Measurements from ENCODE around the gene KERA. TPM values are rescaled to one million over a fixed set of nuclear protein-coding genes. Genes with fewer than 3 reads are reported as not detected.

KERA gene
- total and polyA plus RNA-seq, 9 of the 15 experiments (the other 6 are each of a cell fraction or from before 2014, with no cell fraction given): not detected

DNA sequence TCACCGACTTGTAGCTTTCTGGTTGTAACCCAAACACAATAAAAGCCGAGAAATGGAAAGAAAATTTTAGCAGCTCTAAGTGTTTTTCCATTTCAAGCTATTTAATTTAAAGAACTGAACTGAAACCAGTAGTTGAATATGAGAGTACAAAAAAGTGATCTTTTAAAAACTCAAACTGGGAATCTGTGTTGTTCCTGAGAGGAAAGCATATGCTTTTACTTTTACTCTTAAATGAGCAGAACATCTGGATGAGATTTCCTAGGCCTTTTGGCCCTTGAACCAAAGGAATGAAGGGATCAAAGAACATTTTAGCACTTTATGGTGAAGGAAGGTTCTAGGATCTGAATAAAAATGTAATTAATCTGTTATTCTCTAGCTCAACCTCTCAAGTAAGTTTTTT is 1.3 kb downstream of the KERA start:
- ATAC-seq (no peak), FAIRE-seq (no peak), DNase-seq (ENCODE audit: extremely low read depth in 1 of 4, low spot score in 3 of 4) (no peak)
- CTCF ChIA-PET (ENCODE audit: low intra/inter-chr PET ratio): no interaction called here
- POLR2A ChIA-PET: interaction anchor here (1.1 kb wide), 1 partner anchor 9 kb away, joined by 3 read pairs; no protein-coding TSS in a partner anchor
- 0 out of 2 replicates have a peak, but pooled peaks cover 2% of the 10 kb centered on the region for H3K9me3 ChIP-seq (replicated peaks; ENCODE audit: control insufficient read depth, insufficient read depth, low read depth, low read length)
- no peak overlapping the region for H3K4me2 ChIP-seq (ENCODE audit: insufficient read depth, low read length)
- no TSS peak for BruUV-seq (replicated peaks)
- in situ Hi-C loops (cut with MboI) (no loop called here), intact Hi-C loops (cut with micrococcal nuclease) (no loop called here)
- H3K79me2 ChIP-seq (ENCODE audit: control insufficient read depth, insufficient read depth, low read length): no peaks in the 10 kb centered on the region
- no peaks in the 10 kb centered on the region for H3K9me1 ChIP-seq (ENCODE audit: control insufficient read depth, insufficient read depth, low read length)
- WGBS (ENCODE audit: insufficient coverage, low coverage, missing lambda C conversion rate): 0% methylated on average over 2 of the region's 2 CpGs
- no peak for TF ChIP-seq MAFF (IDR thresholded peaks at IDR 0.05; ENCODE audit: low read length)
- TF ChIP-seq TCF3 (CRISPR knock-in tag; IDR thresholded peaks at IDR 0.05): no peak
- no peak for TF ChIP-seq MCM2 (IDR thresholded peaks at IDR 0.05; ENCODE audit: low read depth)
- TF ChIP-seq ZNF197 (CRISPR knock-in tag; IDR thresholded peaks at IDR 0.05; ENCODE audit: low read depth): no peak
- no peaks in the 10 kb centered on the region for H3K27me3 ChIP-seq (ENCODE audit: control insufficient read depth in 2 of 2, insufficient read depth in 2 of 2, low read length in 2 of 2)
- no peaks in the 10 kb centered on the region for H3K36me3 ChIP-seq (ENCODE audit: control insufficient read depth, insufficient read depth, low read length)
- H4K20me1 ChIP-seq (replicated peaks; ENCODE audit: control insufficient read depth, insufficient read depth, low read length): no peaks in the 10 kb centered on the region
- no peak overlapping the region for H3K27ac ChIP-seq (ENCODE audit: extremely low read depth, low read depth, low read length)
- H3K9ac ChIP-seq (ENCODE audit: insufficient read depth in 1 of 2, low read depth in 2 of 2, low read length in 2 of 2): no peak overlapping the region
- H3K4me1 ChIP-seq (replicated peaks in 1 of 2; ENCODE audit: control insufficient read depth in 2 of 2, insufficient read depth in 2 of 2, low read length in 2 of 2): no peaks in the 10 kb centered on the region
- H3K4me3 ChIP-seq: no peak overlapping the region
- H2AFZ ChIP-seq (ENCODE audit: low read depth, low read length): no peak overlapping the region

DNA sequence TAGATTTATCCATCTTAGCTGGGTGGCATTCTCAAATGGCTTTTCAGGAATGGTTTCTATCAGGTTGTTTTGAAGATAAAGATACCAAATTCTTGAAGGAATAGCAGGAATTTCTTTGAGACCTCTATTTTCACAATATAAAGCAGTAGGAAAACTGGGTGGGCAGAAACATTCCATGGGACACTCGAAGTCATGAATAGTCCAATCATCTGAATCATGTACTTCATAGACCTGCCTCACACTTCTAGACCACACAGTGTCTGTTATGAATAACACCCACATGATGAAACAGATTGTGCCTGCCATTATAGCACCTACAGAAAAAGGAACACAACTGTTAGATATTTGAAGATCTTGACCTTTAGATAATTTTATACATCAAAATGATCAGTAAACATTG is 1.8 kb downstream of the KERA start:
- 0% methylated on average over 1 of the region's 1 CpG for WGBS (ENCODE audit: insufficient coverage, low coverage, missing lambda C conversion rate)
- Histone ChIP-seq H3K4me3 (no peak overlapping the region), H3K9ac (ENCODE audit: insufficient read depth in 1 of 2, low read depth in 2 of 2, low read length in 2 of 2) (no peak overlapping the region), H2AFZ (ENCODE audit: low read depth, low read length) (no peak overlapping the region), H3K27ac (ENCODE audit: extremely low read depth, low read depth, low read length) (no peak overlapping the region), H3K79me2 (ENCODE audit: control insufficient read depth, insufficient read depth, low read length) (no peaks in the 10 kb centered on the region), H3K4me2 (ENCODE audit: insufficient read depth, low read length) (no peak overlapping the region), H3K9me1 (ENCODE audit: control insufficient read depth, insufficient read depth, low read length) (no peaks in the 10 kb centered on the region), H3K9me3 (replicated peaks; ENCODE audit: control insufficient read depth, insufficient read depth, low read depth, low read length) (0 out of 2 replicates have a peak, but pooled peaks cover 2% of the 10 kb centered on the region), H3K27me3 (ENCODE audit: control insufficient read depth in 2 of 2, insufficient read depth in 2 of 2, low read length in 2 of 2) (no peaks in the 10 kb centered on the region), H3K36me3 (ENCODE audit: control insufficient read depth, insufficient read depth, low read length) (no peaks in the 10 kb centered on the region), H3K4me1 (replicated peaks in 1 of 2; ENCODE audit: control insufficient read depth in 2 of 2, insufficient read depth in 2 of 2, low read length in 2 of 2) (no peaks in the 10 kb centered on the region), H4K20me1 (replicated peaks; ENCODE audit: control insufficient read depth, insufficient read depth, low read length) (no peaks in the 10 kb centered on the region)
- intact Hi-C loops (cut with micrococcal nuclease): no loop called here
- CTCF ChIA-PET (ENCODE audit: low intra/inter-chr PET ratio): no interaction called here
- no TSS peak for BruUV-seq (replicated peaks)
- POLR2A ChIA-PET: interaction anchor here (1.1 kb wide), 1 partner anchor 10 kb away, joined by 3 read pairs; no protein-coding TSS in a partner anchor
- in situ Hi-C loops (cut with MboI): no loop called here
- no peak for ATAC-seq
- no peak for FAIRE-seq
- DNase-seq (ENCODE audit: extremely low read depth in 1 of 4, low spot score in 3 of 4): no peak
- no peak for TF ChIP-seq CREB1 (IDR thresholded peaks at IDR 0.05)
- TF ChIP-seq CREB1 (CRISPR knock-in tag; IDR thresholded peaks at IDR 0.05): no peak
- TF ChIP-seq NCOA6 (IDR thresholded peaks at IDR 0.05): no peak
- no peak for TF ChIP-seq MAFF (IDR thresholded peaks at IDR 0.05; ENCODE audit: low read length)
- no peak for TF ChIP-seq PRDM10 (IDR thresholded peaks at IDR 0.05; ENCODE audit: partially characterized antibody)
- no peak for TF ChIP-seq PURB (CRISPR knock-in tag; IDR thresholded peaks at IDR 0.05; ENCODE audit: low read depth)
- no peak for TF ChIP-seq ZNF717 (CRISPR knock-in tag; IDR thresholded peaks at IDR 0.05)
- TF ChIP-seq ZNF707 (CRISPR knock-in tag; conservative IDR thresholded peaks at IDR 0.05): no peak
- no peak for TF ChIP-seq HOXB6 (CRISPR knock-in tag; IDR thresholded peaks at IDR 0.05; ENCODE audit: borderline replicate concordance)
- TF ChIP-seq NFATC3 (IDR thresholded peaks at IDR 0.05): no peak
- no peak for TF ChIP-seq NFRKB (IDR thresholded peaks at IDR 0.05; ENCODE audit: low read depth)
- TF ChIP-seq HNRNPLL (IDR thresholded peaks at IDR 0.05; ENCODE audit: low read depth, low read length, poor library complexity, severe bottlenecking): no peak
- TF ChIP-seq ZKSCAN1 (IDR thresholded peaks at IDR 0.05; ENCODE audit: low read depth, low read length): no peak
